Aorta (tissue), 5 donors: ENCODE results near the gene HOXA1. TPM values are rescaled to one million over a fixed set of nuclear protein-coding genes. Genes with fewer than 3 reads are reported as not detected.
A peak's percentile ranks its signal among the peaks of the same experiment; 100 is the strongest.

Source experiments
- ATAC-seq: fragments of 200-7000 bp; cut with Tn5 transposase; one replicate; pipeline ENCODE4 v1.9.1; 2022; ENCODE audit warnings: moderate library complexity; ENCODE audit not compliant: low FRiP score
- DNase-seq, 2 donors: peaks; one replicate each; pipeline ENCODE4 v3.0.0-alpha.2; 2020
- H3K27ac ChIP-seq, 2 donors: one replicate each; pipeline ENCODE4 v1.5.1; 2013; ENCODE audit warnings: low read length in 2 of 2, mild to moderate bottlenecking in 2 of 2, moderate library complexity in 2 of 2, control low read depth in 1 of 2, inconsistent platforms in 1 of 2, low read depth in 1 of 2
- H3K27me3 ChIP-seq, 2 donors: one replicate each; pipeline ENCODE4 v1.6.1; 2013; ENCODE audit warnings: control low read depth in 1 of 2, low read length in 1 of 2, mild to moderate bottlenecking in 1 of 2, moderate library complexity in 1 of 2; ENCODE audit not compliant: insufficient read depth in 2 of 2, control insufficient read depth in 1 of 2
- H3K36me3 ChIP-seq, 2 donors: one replicate each; pipeline ENCODE4 v1.6.1; 2013; ENCODE audit warnings: control low read depth in 1 of 2, low read length in 1 of 2, mild to moderate bottlenecking in 1 of 2; ENCODE audit not compliant: insufficient read depth in 2 of 2, control insufficient read depth in 1 of 2
- H3K4me1 ChIP-seq, 2 donors: one replicate each; pipeline ENCODE4 v1.6.1; 2013; ENCODE audit warnings: low read length in 2 of 2, control low read depth in 1 of 2, mild to moderate bottlenecking in 1 of 2, moderate library complexity in 1 of 2; ENCODE audit not compliant: insufficient read depth in 2 of 2, control insufficient read depth in 1 of 2
- H3K4me3 ChIP-seq, 2 donors: one replicate each; pipeline ENCODE4 v1.5.1; 2013; ENCODE audit warnings: low read length in 2 of 2, control low read depth in 1 of 2, mild to moderate bottlenecking in 1 of 2
- H3K9me3 ChIP-seq: one replicate; pipeline ENCODE4 v1.6.1; 2013; ENCODE audit warnings: mild to moderate bottlenecking, low read length; ENCODE audit not compliant: control insufficient read depth
- WGBS, 2 donors: extraction: QIAGEN DNeasy Blood & Tissue Kit; methylation state at CpG; one replicate each; pipeline ENCODE4 v1.1.7; 2013; 5-methylcytosine and 5-hydroxymethylcytosine counted together
- intact Hi-C, 2 donors: fragments of 100-400 bp; cut with DNase I; formaldehyde crosslinking; loops; one replicate each; pipeline versions ENCODE4 v1.14.2 to v1.15.0; 2022
- polyA plus RNA-seq, 2 donors: library from polyadenylated mRNA; stranded (reverse); fragments of 200-250 nt; gene quantifications; one replicate each; pipeline ENCODE4 v1.2.3, GENCODE V29; 2013
- total RNA-seq, 2 donors: library from RNA; stranded (reverse); fragmentation: NEBNext Ultra II Directional; extraction: Animal tissue kit (Norgen Biotek cat#: 25700); gene quantifications; one replicate each; pipeline ENCODE4 v1.2.1, GENCODE V29; 2021
- donor health status: healthy with polysubstance abuse.
- donor health status: Bipolar disorder and iron deficiency.
- donor health status: DM: no; HTN: no; CAD: no.
- donor health status: DM: no; HTN: no; CAD: no.
- donor health status: DM: yes; HTN: yes; CAD: no.

HOXA1 gene
- total and polyA plus RNA-seq, 4 donors = 0.59 to 1.6 (median 1.1) TPM

GRCh38 chr7:27128776-27129728 is 33.3 kb upstream of the HOXA1 start:
- intact Hi-C loops = no loop called here
- Histone ChIP-seq H3K9me3 (no peaks in the 10 kb centered on the region), H3K27ac (no peak overlapping the region), H3K4me3 (peak overlapping the region in 1 of 2 donors; percentile 89), H3K4me1 (no peaks in the 10 kb centered on the region), H3K27me3 (no peaks in the 10 kb centered on the region), H3K36me3 (no peaks in the 10 kb centered on the region)
- WGBS, 2 donors = 69 to 79% methylated on average over 28 of the region's 28 CpGs
- ATAC-seq = no peak
- peak in 1 of 2 donors; percentile 49 for DNase-seq

- no peak overlapping the region for H3K4me3 ChIP-seq
- DNase-seq (no peak), ATAC-seq (no peak)
- WGBS, 2 donors = 38 to 49% methylated on average over 2 of the region's 2 CpGs
- H3K27ac ChIP-seq = no peak overlapping the region
- no peaks in the 10 kb centered on the region for H3K27me3 ChIP-seq
- no peaks in the 10 kb centered on the region for H3K36me3 ChIP-seq
- intact Hi-C loops = no loop called here
- no peaks in the 10 kb centered on the region for H3K9me3 ChIP-seq
- H3K4me1 ChIP-seq = no peaks in the 10 kb centered on the region
These were observed 32.2 kb upstream of the HOXA1 start for GRCh38 chr7:27128034-27128433.

- no peak overlapping the region for H3K27ac ChIP-seq
- H3K36me3 ChIP-seq = no peaks in the 10 kb centered on the region
- no peak overlapping the region for H3K4me3 ChIP-seq
- ATAC-seq (no peak), DNase-seq (no peak)
- H3K4me1 ChIP-seq = no peaks in the 10 kb centered on the region
- no peaks in the 10 kb centered on the region for H3K27me3 ChIP-seq
- intact Hi-C loops = no loop called here
- 67 to 75% methylated on average over 3 of the region's 3 CpGs for WGBS, 2 donors
- H3K9me3 ChIP-seq = no peaks in the 10 kb centered on the region
These were observed 31.0 kb upstream of the HOXA1 start for GRCh38 chr7:27126596-27127327.

- WGBS, 2 donors = 73 to 81% methylated on average over 5 of the region's 5 CpGs
- Histone ChIP-seq H3K36me3 (no peaks in the 10 kb centered on the region), H3K4me3 (no peak overlapping the region), H3K27ac (no peak overlapping the region), H3K27me3 (no peaks in the 10 kb centered on the region), H3K4me1 (no peaks in the 10 kb centered on the region), H3K9me3 (no peaks in the 10 kb centered on the region)
- no peak for ATAC-seq
- DNase-seq = no peak
- intact Hi-C loops = no loop called here
These were observed 30.2 kb upstream of the HOXA1 start for GRCh38 chr7:27125986-27126394.

- H3K4me1 ChIP-seq = no peaks in the 10 kb centered on the region
- no peak for ATAC-seq
These were observed 29.3 kb upstream of the HOXA1 start for GRCh38 chr7:27124902-27125689.

GRCh38 chr7:27124096-27124901 is 28.5 kb upstream of the HOXA1 start:
- H3K4me1 ChIP-seq = no peaks in the 10 kb centered on the region
- H3K27ac ChIP-seq = no peak overlapping the region
- ATAC-seq = peak; percentile 73
- 53 to 75% methylated on average over 43 of the region's 43 CpGs for WGBS, 2 donors
- no peaks in the 10 kb centered on the region for H3K27me3 ChIP-seq
- no peak overlapping the region for H3K4me3 ChIP-seq
- peak; percentile 76 to 90 for DNase-seq
- H3K36me3 ChIP-seq = no peaks in the 10 kb centered on the region
- intact Hi-C loops = no loop called here
- H3K9me3 ChIP-seq = no peaks in the 10 kb centered on the region

More at GRCh38 chr7:27124902-27125689, 29.3 kb upstream of the HOXA1 start:
- no peaks in the 10 kb centered on the region for H3K27me3 ChIP-seq
- no peak overlapping the region for H3K4me3 ChIP-seq
- no peak for DNase-seq
- no peak overlapping the region for H3K27ac ChIP-seq
- no peaks in the 10 kb centered on the region for H3K9me3 ChIP-seq
- intact Hi-C loops = no loop called here
- 91 to 92% methylated on average over 8 of the region's 8 CpGs for WGBS, 2 donors
- H3K36me3 ChIP-seq = no peaks in the 10 kb centered on the region

- DNase-seq (no peak), ATAC-seq (peak; percentile 2)
- 72 to 84% methylated on average over 26 of the region's 26 CpGs for WGBS, 2 donors
- Histone ChIP-seq H3K4me1 (no peaks in the 10 kb centered on the region), H3K36me3 (no peaks in the 10 kb centered on the region), H3K9me3 (no peaks in the 10 kb centered on the region), H3K27me3 (no peaks in the 10 kb centered on the region), H3K27ac (peak overlapping the region; percentile 43 to 91), H3K4me3 (no peak overlapping the region)
- intact Hi-C loops = no loop called here
These were observed 27.8 kb upstream of the HOXA1 start for GRCh38 chr7:27123477-27124053.
